Mammary epithelial cell (primary cell): ENCODE results near the gene UBE2G1.

Source experiments
- CTCF ChIP-seq, 2 donors: IDR thresholded peaks in 1 of 2; conservative IDR thresholded peaks in 1 of 2; 2 replicates each; pipeline ENCODE4 v1.5.1; 2011 to 2012; ENCODE audit warnings: inconsistent platforms in 2 of 2, low read length in 2 of 2, mild to moderate bottlenecking in 2 of 2, control low read depth in 1 of 2, low read depth in 1 of 2; ENCODE audit not compliant: insufficient read depth in 1 of 2; ENCODE audit errors: extremely low read depth in 1 of 2
- EZH2 ChIP-seq: IDR thresholded peaks from 2 replicates; pipeline ENCODE4 v1.6.1; 2012; ENCODE audit warnings: low read length, inconsistent platforms, borderline replicate concordance

GRCh38 chr17:4316648-4317047, 49.8 kb downstream of the UBE2G1 start:
- TF ChIP-seq CTCF (conservative IDR thresholded peaks at IDR 0.05 in 1 of 2, IDR thresholded peaks at IDR 0.05 in 1 of 2; ENCODE audit: extremely low read depth in 1 of 2, insufficient read depth in 1 of 2, low read depth in 1 of 2, low read length in 2 of 2): no peak
- TF ChIP-seq EZH2: no peak
